PC-9 (cell line): ENCODE results near the gene KRTAP10-9. TPM values are rescaled to one million over a fixed set of nuclear protein-coding genes. Genes with fewer than 3 reads are reported as not detected.
"Not testable (repeated sequence)": the region's sequence is repeated elsewhere in the genome, so short reads cannot be mapped to it uniquely, and the experiment has no call there.

ENCODE experiments used
- BruUV-seq: library from RNA; stranded (reverse); fragments of 400-500 nt; replicated peaks from 2 replicates; lab custom pipeline; 2021; lab: Mats Ljungman, UMichigan
- CTCF ChIA-PET: fragments of 300-600 bp; sonication (Branson Sonifier 250); formaldehyde crosslinking; loops from one replicate; lab custom pipeline; 2022; ENCODE audit warnings: antibody characterized with exemption; lab: Charles Lee
- POLR2A ChIA-PET: fragments of 300-600 bp; sonication (Branson Sonifier 250); formaldehyde crosslinking; loops from one replicate; lab custom pipeline; 2022; ENCODE audit warnings: antibody characterized with exemption; ENCODE audit not compliant: unreplicated experiment; lab: Charles Lee
- DNase-seq, 2 experiments: peaks; one replicate each; pipeline versions ENCODE4 v3.0.0 to v3.0.0-alpha.2; 2015 to 2022; ENCODE audit warnings: mixed read lengths in 1 of 2
- H2AFZ ChIP-seq: fragments of 200-600 bp; sonication (generic); 2 replicates; pipeline ENCODE4 v1.8.1; 2017; ENCODE audit warnings: antibody characterized with exemption
- H3F3A ChIP-seq: fragments of 200-600 bp; sonication (generic); 2 replicates; pipeline ENCODE4 v1.8.1; 2017; ENCODE audit warnings: antibody characterized with exemption, mild to moderate bottlenecking, low read depth; ENCODE audit not compliant: insufficient read depth
- H3K27ac ChIP-seq: fragments of 200-600 bp; sonication (generic); 2 replicates; pipeline ENCODE4 v1.6.1; 2016; ENCODE audit warnings: mixed run types
- H3K27me3 ChIP-seq: fragments of 200-600 bp; sonication (generic); 2 replicates; pipeline ENCODE4 v1.6.1; 2016; ENCODE audit warnings: low read depth, mixed run types; ENCODE audit not compliant: insufficient read depth
- H3K36me3 ChIP-seq: fragments of 200-600 bp; sonication (generic); 2 replicates; pipeline ENCODE4 v1.6.1; 2016; ENCODE audit warnings: low read depth, mixed run types
- H3K4me1 ChIP-seq: fragments of 200-600 bp; sonication (generic); replicated peaks from 2 replicates; pipeline ENCODE4 v1.6.1; 2016; ENCODE audit warnings: mixed run types; ENCODE audit not compliant: insufficient read depth
- H3K4me2 ChIP-seq: fragments of 200-600 bp; sonication (generic); 2 replicates; pipeline ENCODE4 v1.6.1; 2017; ENCODE audit warnings: mixed run types
- H3K4me3 ChIP-seq: fragments of 200-600 bp; sonication (generic); 2 replicates; pipeline ENCODE4 v1.6.1; 2016; ENCODE audit warnings: mixed run types
- H3K79me2 ChIP-seq: fragments of 200-600 bp; sonication (generic); 2 replicates; pipeline ENCODE4 v1.6.1; 2017; ENCODE audit warnings: low read depth, mixed run types
- H3K9me2 ChIP-seq: fragments of 200-600 bp; sonication (generic); 2 replicates; pipeline ENCODE4 v1.8.1; 2017; ENCODE audit warnings: mild to moderate bottlenecking; ENCODE audit not compliant: insufficient read depth
- H3K9me3 ChIP-seq: fragments of 200-600 bp; sonication (generic); 2 replicates; pipeline ENCODE4 v1.8.1; 2016; ENCODE audit warnings: low read depth; ENCODE audit not compliant: insufficient read depth
- H4K20me1 ChIP-seq: fragments of 200-600 bp; sonication (generic); 2 replicates; pipeline ENCODE4 v1.8.1; 2017; ENCODE audit not compliant: insufficient read depth
- intact Hi-C: fragments of 100-400 bp; cut with micrococcal nuclease; formaldehyde crosslinking; loops from one replicate; pipeline ENCODE4 v1.10.0; 2022; ENCODE audit not compliant: unreplicated experiment
- total RNA-seq: library from RNA; stranded (reverse); gene quantifications from 2 replicates; pipeline ENCODE4 v1.2.3, GENCODE V29; 2021
- TF ChIP-seq, protein P1 (sequence below): fragments of 200-600 bp; sonication (generic); conservative IDR thresholded peaks from 2 replicates; pipeline ENCODE4 v1.6.1; 2017; ENCODE audit warnings: mixed run types, antibody characterized with exemption, mild to moderate bottlenecking, moderate library complexity

KRTAP10-9 gene
- total RNA-seq, 1 experiment from 2014 or later = not detected

DNA sequence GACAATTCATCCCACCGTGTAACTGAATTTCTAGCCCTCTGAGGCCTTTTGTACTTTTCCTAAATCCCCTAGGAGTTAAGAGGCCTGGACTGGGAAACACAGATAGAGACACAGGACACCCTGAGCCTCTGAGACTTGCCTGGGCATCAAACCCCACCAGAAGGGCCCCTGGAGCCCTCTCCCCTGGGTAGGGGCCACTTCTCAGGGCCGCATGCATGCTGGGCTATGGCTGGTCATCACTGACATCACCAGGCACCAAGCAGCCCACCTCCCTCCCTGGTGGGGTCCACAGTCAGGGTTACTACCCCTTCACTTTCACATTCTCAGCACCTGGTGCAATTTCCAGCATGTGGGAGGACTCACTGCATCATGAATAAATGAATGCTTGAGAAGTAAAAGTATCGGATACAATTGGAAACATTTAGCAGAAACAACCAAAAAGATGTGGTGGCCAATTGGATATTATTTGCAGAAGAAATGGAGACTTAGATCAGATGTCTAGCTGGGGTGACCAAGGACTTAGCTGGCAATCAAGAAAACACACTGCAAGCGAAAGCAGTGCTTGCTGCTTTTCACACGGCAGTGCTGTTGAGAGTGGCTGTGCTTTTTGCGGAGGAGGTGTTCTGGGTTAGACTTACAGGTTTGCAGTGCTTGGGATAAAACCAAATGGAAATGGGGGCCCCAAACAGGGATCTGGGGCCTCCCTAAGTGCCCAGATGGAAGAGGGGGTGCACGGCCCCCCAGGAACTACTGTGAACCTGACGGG lies 27.4 kb upstream of the KRTAP10-9 start:
- no peaks in the 10 kb centered on the region for H3K4me1 ChIP-seq
- H3K4me2 ChIP-seq = no peak overlapping the region
- no peaks in the 10 kb centered on the region for H4K20me1 ChIP-seq
- H3F3A ChIP-seq = no peaks in the 10 kb centered on the region
- TF ChIP-seq, protein P1, sequence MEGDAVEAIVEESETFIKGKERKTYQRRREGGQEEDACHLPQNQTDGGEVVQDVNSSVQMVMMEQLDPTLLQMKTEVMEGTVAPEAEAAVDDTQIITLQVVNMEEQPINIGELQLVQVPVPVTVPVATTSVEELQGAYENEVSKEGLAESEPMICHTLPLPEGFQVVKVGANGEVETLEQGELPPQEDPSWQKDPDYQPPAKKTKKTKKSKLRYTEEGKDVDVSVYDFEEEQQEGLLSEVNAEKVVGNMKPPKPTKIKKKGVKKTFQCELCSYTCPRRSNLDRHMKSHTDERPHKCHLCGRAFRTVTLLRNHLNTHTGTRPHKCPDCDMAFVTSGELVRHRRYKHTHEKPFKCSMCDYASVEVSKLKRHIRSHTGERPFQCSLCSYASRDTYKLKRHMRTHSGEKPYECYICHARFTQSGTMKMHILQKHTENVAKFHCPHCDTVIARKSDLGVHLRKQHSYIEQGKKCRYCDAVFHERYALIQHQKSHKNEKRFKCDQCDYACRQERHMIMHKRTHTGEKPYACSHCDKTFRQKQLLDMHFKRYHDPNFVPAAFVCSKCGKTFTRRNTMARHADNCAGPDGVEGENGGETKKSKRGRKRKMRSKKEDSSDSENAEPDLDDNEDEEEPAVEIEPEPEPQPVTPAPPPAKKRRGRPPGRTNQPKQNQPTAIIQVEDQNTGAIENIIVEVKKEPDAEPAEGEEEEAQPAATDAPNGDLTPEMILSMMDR = no peak
- POLR2A ChIA-PET = no interaction called here
- BruUV-seq = no TSS peak
- H3K9me2 ChIP-seq = no peaks in the 10 kb centered on the region
- H3K79me2 ChIP-seq = no peaks in the 10 kb centered on the region
- H3K27ac ChIP-seq = no peak overlapping the region
- H3K36me3 ChIP-seq = no peaks in the 10 kb centered on the region
- CTCF ChIA-PET = no interaction called here
- H3K27me3 ChIP-seq = peaks cover 65% of the 10 kb centered on the region
- no peaks in the 10 kb centered on the region for H3K9me3 ChIP-seq
- intact Hi-C loops = no loop called here
- H3K4me3 ChIP-seq = no peak overlapping the region
- DNase-seq = no peak
- H2AFZ ChIP-seq = no peak overlapping the region

DNA sequence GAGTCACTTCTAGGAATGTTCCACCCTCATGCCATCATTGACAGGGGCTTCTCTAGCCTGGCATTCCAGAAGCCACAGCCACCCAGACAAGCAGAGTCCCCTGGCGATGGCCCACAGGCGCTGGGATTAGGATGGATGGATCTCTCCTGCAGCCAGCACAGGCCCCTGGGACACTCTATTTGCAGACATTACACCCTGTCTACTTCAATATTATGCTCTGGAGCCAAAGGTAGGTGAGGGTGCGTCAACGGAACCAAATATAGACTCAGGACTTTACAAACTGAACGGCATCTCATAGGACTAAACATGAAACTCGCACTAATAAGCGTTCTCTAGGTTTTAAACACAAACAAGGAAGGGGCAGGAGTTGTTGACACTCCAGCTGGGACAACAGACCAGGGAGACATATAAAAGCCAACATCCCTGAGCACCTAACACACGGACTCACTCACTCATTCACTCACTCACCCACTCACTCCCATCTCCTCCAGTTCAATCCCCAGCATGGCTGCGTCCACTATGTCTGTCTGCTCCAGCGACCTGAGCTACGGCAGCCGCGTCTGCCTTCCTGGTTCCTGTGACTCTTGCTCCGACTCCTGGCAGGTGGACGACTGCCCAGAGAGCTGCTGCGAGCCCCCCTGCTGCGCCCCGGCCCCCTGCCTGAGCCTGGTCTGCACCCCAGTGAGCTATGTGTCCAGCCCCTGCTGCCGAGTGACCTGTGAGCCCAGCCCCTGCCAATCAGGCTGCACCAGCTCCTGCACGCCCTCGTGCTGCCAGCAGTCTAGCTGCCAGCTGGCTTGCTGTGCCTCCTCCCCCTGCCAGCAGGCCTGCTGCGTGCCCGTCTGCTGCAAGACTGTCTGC lies 26.5 kb upstream of the KRTAP10-9 start, which contains the start of gene KRTAP10-7:
KRTAP10-7 (plus strand) TSS at position 480 of the 861 bp plus-strand sequence; CDS start at position 505, 25 bp downstream.
- CTCF ChIA-PET, H2AFZ ChIP-seq, H3K36me3 ChIP-seq, H3K79me2 ChIP-seq, H3K9me2 ChIP-seq, POLR2A ChIA-PET, H3F3A ChIP-seq, intact Hi-C loops, H3K4me2 ChIP-seq, BruUV-seq, H3K9me3 ChIP-seq, H3K4me1 ChIP-seq, DNase-seq, H3K4me3 ChIP-seq, H3K27ac ChIP-seq, H4K20me1 ChIP-seq: not testable (repeated sequence)
- H3K27me3 ChIP-seq = peaks cover 64% of the 10 kb centered on the region

DNA sequence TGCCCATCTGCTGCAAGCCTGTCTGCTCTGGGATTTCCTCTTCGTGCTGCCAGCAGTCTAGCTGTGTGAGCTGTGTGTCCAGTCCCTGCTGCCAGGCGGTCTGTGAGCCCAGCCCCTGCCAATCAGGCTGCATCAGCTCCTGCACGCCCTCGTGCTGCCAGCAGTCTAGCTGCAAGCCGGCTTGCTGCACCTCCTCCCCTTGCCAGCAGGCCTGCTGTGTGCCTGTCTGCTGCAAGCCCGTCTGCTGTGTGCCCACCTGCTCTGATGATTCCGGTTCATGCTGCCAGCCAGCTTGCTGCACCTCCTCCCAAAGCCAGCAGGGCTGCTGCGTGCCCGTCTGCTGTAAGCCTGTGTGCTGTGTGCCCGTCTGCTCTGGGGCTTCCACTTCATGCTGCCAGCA lies 25.8 kb upstream of the KRTAP10-9 start:
- POLR2A ChIA-PET, H3K4me1 ChIP-seq, H4K20me1 ChIP-seq, H3K9me2 ChIP-seq, H3K4me2 ChIP-seq, H3K36me3 ChIP-seq, H3K79me2 ChIP-seq, H3F3A ChIP-seq, CTCF ChIA-PET, H3K27ac ChIP-seq, intact Hi-C loops, DNase-seq, BruUV-seq, H3K9me3 ChIP-seq, H2AFZ ChIP-seq, H3K4me3 ChIP-seq: not testable (repeated sequence)
- peaks cover 59% of the 10 kb centered on the region for H3K27me3 ChIP-seq
